ENCODE measurements around the gene BICDL1.

BICDL1 gene

GRCh38 chr12:119989731-119990381, 820 bp downstream of the BICDL1 start:
- peaks cover 28% of the 10 kb centered on the region for H3K27me3 ChIP-seq (ENCODE audit: insufficient read depth, poor library complexity, severe bottlenecking)
- DNase-seq (ENCODE audit: low read depth in 1 of 2, low spot score in 1 of 2) = peak; percentile 36 to 49
- H3K4me3 ChIP-seq (replicated peaks; ENCODE audit: insufficient read depth, low read length) = peak overlapping the region; percentile 51
- TF ChIP-seq REST (IDR thresholded peaks at IDR 0.05; ENCODE audit: insufficient replicate concordance, low read depth) (peak; percentile 95), CTCF (IDR thresholded peaks at IDR 0.05; ENCODE audit: insufficient read depth, low read length) (no peak)
- no peak overlapping the region for H3K27ac ChIP-seq (replicated peaks)

GRCh38 chr12:119990382-119990874, 1.4 kb downstream of the BICDL1 start:
- peaks cover 28% of the 10 kb centered on the region for H3K27me3 ChIP-seq (ENCODE audit: insufficient read depth, poor library complexity, severe bottlenecking)
- DNase-seq (ENCODE audit: low read depth in 1 of 2, low spot score in 1 of 2) = peak in 1 of 2 experiments; percentile 3
- no peak for TF ChIP-seq REST (IDR thresholded peaks at IDR 0.05; ENCODE audit: insufficient replicate concordance, low read depth)
- TF ChIP-seq SPI1 (IDR thresholded peaks at IDR 0.05; ENCODE audit: borderline replicate concordance, low read depth) = peak; percentile 81
- TF ChIP-seq POLR2AphosphoS5 (IDR thresholded peaks at IDR 0.05; ENCODE audit: low read depth) = no peak
- no peak for TF ChIP-seq CTCF (IDR thresholded peaks at IDR 0.05; ENCODE audit: insufficient read depth, low read length)
- no peak overlapping the region for H3K27ac ChIP-seq (replicated peaks)
- H3K4me3 ChIP-seq (replicated peaks; ENCODE audit: insufficient read depth, low read length) = no peak overlapping the region

- TF ChIP-seq GABPA (IDR thresholded peaks at IDR 0.05; ENCODE audit: low read depth) (no peak), POLR2AphosphoS5 (IDR thresholded peaks at IDR 0.05; ENCODE audit: low read depth) (no peak), CTCF (IDR thresholded peaks at IDR 0.05; ENCODE audit: insufficient read depth, low read length) (no peak), SPI1 (IDR thresholded peaks at IDR 0.05; ENCODE audit: borderline replicate concordance, low read depth) (no peak), REST (IDR thresholded peaks at IDR 0.05; ENCODE audit: insufficient replicate concordance, low read depth) (no peak)
- H3K27me3 ChIP-seq (ENCODE audit: insufficient read depth, poor library complexity, severe bottlenecking) = peaks cover 28% of the 10 kb centered on the region
- H3K27ac ChIP-seq (replicated peaks) = no peak overlapping the region
- no peak for DNase-seq (ENCODE audit: low read depth in 1 of 2, low spot score in 1 of 2)
- H3K4me3 ChIP-seq (replicated peaks; ENCODE audit: insufficient read depth, low read length) = no peak overlapping the region
Observed at GRCh38 chr12:119992129-119992705, 3.2 kb downstream of the BICDL1 start.
